SK-N-SH (cell line): ENCODE results near the gene TMEM115.

Experiments
- CTCF ChIP-seq: fragments of 200-600 bp; sonication (generic); IDR thresholded peaks from 2 replicates; pipeline ENCODE4 v1.6.1; 2017; ENCODE audit warnings: antibody characterized with exemption, mild to moderate bottlenecking, moderate library complexity
- EP300 ChIP-seq, 2 experiments: IDR thresholded peaks; 2 replicates each; pipeline versions ENCODE4 v1.4.0 to v1.6.1; 2012; ENCODE audit warnings: borderline replicate concordance in 1 of 2, low read depth in 1 of 2, low read length in 1 of 2
- EZH2phosphoT487 ChIP-seq: fragments of 200-600 bp; sonication (generic); IDR thresholded peaks from 2 replicates; pipeline ENCODE4 v1.6.1; 2017; ENCODE audit warnings: low read depth, mixed run types, mild to moderate bottlenecking, antibody characterized with exemption, moderate library complexity, borderline replicate concordance
- GATA2 ChIP-seq: sonication (generic); formaldehyde crosslinking; IDR thresholded peaks from 2 replicates; pipeline ENCODE4 v1.5.0; 2020; ENCODE audit warnings: mild to moderate bottlenecking, missing genetic modification reagents
- NRF1 ChIP-seq: IDR thresholded peaks from 2 replicates; pipeline ENCODE4 v1.6.1; 2012; ENCODE audit warnings: low read depth, mild to moderate bottlenecking, low read length
- RAD21 ChIP-seq: IDR thresholded peaks from 2 replicates; pipeline ENCODE4 v1.6.1; 2012; ENCODE audit warnings: mild to moderate bottlenecking, low read length
- REST ChIP-seq: IDR thresholded peaks from 2 replicates; pipeline ENCODE4 v1.6.1; 2012; ENCODE audit warnings: mild to moderate bottlenecking, low read depth, low read length, moderate library complexity
- RFX5 ChIP-seq: IDR thresholded peaks from 2 replicates; pipeline ENCODE4 v1.6.1; 2012; ENCODE audit warnings: mild to moderate bottlenecking, improper control_type of control experiment, low read length
- SIN3A ChIP-seq: IDR thresholded peaks from 2 replicates; pipeline ENCODE4 v1.6.1; 2012; ENCODE audit warnings: low read depth, mild to moderate bottlenecking, low read length, moderate library complexity, borderline replicate concordance
- SMC3 ChIP-seq: IDR thresholded peaks from 2 replicates; pipeline ENCODE4 v1.6.1; 2012; ENCODE audit warnings: low read depth, low read length, improper control_type of control experiment
- TEAD4 ChIP-seq: IDR thresholded peaks from 2 replicates; pipeline ENCODE4 v1.4.0; 2012; ENCODE audit warnings: mild to moderate bottlenecking, borderline replicate concordance; ENCODE audit not compliant: insufficient read depth

DNA sequence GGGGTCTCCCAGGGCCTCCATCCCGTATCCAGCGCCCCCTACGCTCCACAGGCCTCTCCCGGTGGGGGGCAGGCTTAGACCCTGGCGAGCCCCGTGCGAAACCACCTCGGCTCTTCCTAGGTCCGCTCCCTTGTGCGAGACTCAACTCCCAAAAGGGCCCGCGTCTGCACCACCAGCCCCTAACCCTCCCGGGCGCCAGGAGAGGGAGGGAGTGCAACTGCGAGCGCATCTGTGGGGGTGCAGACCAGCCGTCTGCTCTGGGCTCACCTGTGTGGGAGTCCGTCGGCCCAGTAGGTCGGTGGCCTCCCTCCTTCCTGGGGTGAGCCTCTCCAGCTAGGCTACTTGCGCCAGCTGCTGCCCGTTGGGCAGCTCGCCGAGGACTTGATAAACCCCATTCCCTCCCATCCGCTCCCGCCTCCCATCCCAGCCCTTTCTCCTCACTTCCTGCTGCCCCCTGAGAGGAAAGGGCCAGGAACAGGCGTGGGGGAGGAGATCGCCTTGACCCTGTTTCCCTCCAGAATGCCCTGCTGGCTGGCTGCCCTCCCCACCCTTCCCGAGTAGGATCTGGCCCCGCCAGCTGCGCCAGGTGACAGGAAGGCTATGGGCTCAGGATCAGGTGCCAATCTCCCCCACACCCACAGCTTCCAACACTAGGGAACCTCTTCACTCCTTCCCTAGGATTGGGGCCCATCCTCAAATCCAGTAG lies 36.8 kb downstream of the TMEM115 start, which contains the start of gene HYAL2:
- TF ChIP-seq GATA2 (CRISPR knock-in tag) (no peak), EZH2phosphoT487 (no peak), CTCF (no peak), RFX5 (no peak), NRF1 (no peak), REST (no peak), SIN3A (no peak), RAD21 (no peak), SMC3 (no peak), EP300 (IDR thresholded peaks at IDR 0.05; ENCODE audit: borderline replicate concordance in 1 of 2, low read depth in 1 of 2, low read length in 1 of 2) (no peak), TEAD4 (no peak)
